ENCODE measurements around the gene ITK. TPM values are rescaled to one million over a fixed set of nuclear protein-coding genes. Genes with fewer than 3 reads are reported as not detected.

Gene ITK
- total RNA-seq (2021; fragmentation: NEBNext Ultra II Directional; extraction: Animal tissue kit (Norgen Biotek cat#: 25700)) (not detected in 2 replicates), polyA plus RNA-seq (2011; rRNA removed) (0.05 TPM in 1 of 2 replicates, not detected in the other), polyA minus RNA-seq (2011; rRNA and poly(A)+ RNA removed) (0.10 TPM in 1 of 2 replicates, not detected in the other)
- 0.03 TPM for polyA plus RNA-seq (2011; cell fraction: cytosol; rRNA removed)
- polyA plus RNA-seq (2011; cell fraction: nucleus; rRNA removed) = not detected
- 0.04 to 0.15 TPM (median 0.07 TPM) in 3 of 4 replicates, not detected in the other for polyA plus RNA-seq (2012, experiment 1 of 2)
- polyA plus RNA-seq (2012, experiment 2 of 2) = not detected
- polyA plus RNA-seq (2013, experiment 1 of 2) = 0.02 TPM
- 0.06 TPM for polyA plus RNA-seq (2013, experiment 2 of 2)
- not detected for polyA minus RNA-seq (2011; cell fraction: cytosol; rRNA and poly(A)+ RNA removed)
- polyA minus RNA-seq (2011; cell fraction: nucleus; rRNA and poly(A)+ RNA removed) = not detected
- long read RNA-seq, experiment 1 = 0 reads
- long read RNA-seq, experiment 2 = 0 reads

- ChIA-PET CTCF (ENCODE audit: partially characterized antibody) (interaction anchor here (1.8 kb wide), 1 partner anchor 31 kb away, joined by 6 read pairs; no protein-coding TSS in a partner anchor), POLR2A (ENCODE audit: partially characterized antibody) (no interaction called here)
- H4K20me1 ChIP-seq (replicated peaks in 1 of 2; ENCODE audit: control insufficient read depth in 1 of 2, insufficient read depth in 2 of 2, low read length in 2 of 2) = no peaks in the 10 kb centered on the region
- TF ChIP-seq GTF2F1 (IDR thresholded peaks at IDR 0.05; ENCODE audit: borderline replicate concordance, low read depth, low read length) (no peak), HDAC2 (IDR thresholded peaks at IDR 0.05; ENCODE audit: borderline replicate concordance in 1 of 2, low read depth in 2 of 2, low read length in 2 of 2) (no peak), YY1 (IDR thresholded peaks at IDR 0.05; ENCODE audit: low read depth, low read length) (no peak), KDM1A (IDR thresholded peaks at IDR 0.05; ENCODE audit: borderline replicate concordance, low read length) (no peak), MAX (IDR thresholded peaks at IDR 0.05) (no peak), PHF8 (conservative IDR thresholded peaks at IDR 0.05; ENCODE audit: low read depth, low read length) (no peak), SIN3A (conservative IDR thresholded peaks at IDR 0.05 in 1 of 2, IDR thresholded peaks at IDR 0.05 in 1 of 2; ENCODE audit: low read depth in 1 of 2, low read length in 2 of 2) (no peak), SIRT6 (IDR thresholded peaks at IDR 0.05; ENCODE audit: low read length) (no peak), EGR1 (IDR thresholded peaks at IDR 0.05; ENCODE audit: borderline replicate concordance, low read depth, low read length) (no peak), POLR2AphosphoS5 (IDR thresholded peaks at IDR 0.05; ENCODE audit: low read depth, low read length) (no peak)
Observed at GRCh38 chr5:157180374-157181264, at the start of gene ITK. ITK (plus strand) TSS chr5:157180840; CDS start chr5:157180978, 138 bp downstream.

More at GRCh38 chr5:157180374-157181264, at the start of gene ITK:
- H2BK15ac ChIP-seq (ENCODE audit: low read length) = no peak within 1 kb of the TSS
- 87% methylated on average over 8 of the region's 8 CpGs; no CpG with 5 or more reads in 1 of the 2 experiments for WGBS, 2 experiments (ENCODE audit: extremely low coverage in 1 of 2, insufficient coverage in 1 of 2, insufficient read length in 1 of 2, insufficient replicate concordance in 2 of 2, low coverage in 1 of 2, low lambda C conversion rate in 2 of 2, missing lambda C conversion rate in 1 of 2)
- no peak within 1 kb of the TSS for H3K4ac ChIP-seq (replicated peaks; ENCODE audit: insufficient read length, low read depth, low read length)
- H3K4me3 ChIP-seq (ENCODE audit: extremely low read depth in 1 of 4, insufficient read depth in 2 of 4, low read depth in 3 of 4, low read length in 4 of 4) = no peak within 1 kb of the TSS
- no peaks in the 10 kb centered on the region for H3K79me2 ChIP-seq (ENCODE audit: control insufficient read depth in 1 of 2, insufficient read depth in 2 of 2, low read length in 2 of 2)
- H3K79me1 ChIP-seq (ENCODE audit: low read depth, low read length) = no peaks in the 10 kb centered on the region
- peaks cover 0 to 2% (median 0%) of the 10 kb centered on the region in 4 experiments; a peak in 1 of 7 replicates for H3K27me3 ChIP-seq (replicated peaks in 1 of 4; ENCODE audit: control insufficient read depth in 3 of 4, extremely low read depth in 1 of 4, insufficient read depth in 3 of 4, low read length in 3 of 4)
- H3K4me1 ChIP-seq (replicated peaks in 1 of 4; ENCODE audit: control insufficient read depth in 3 of 4, insufficient read depth in 4 of 4, low read length in 3 of 4) = no peaks in the 10 kb centered on the region
- no peak within 1 kb of the TSS for H4K5ac ChIP-seq (ENCODE audit: insufficient read length, low read depth, low read length)
- no peak for FAIRE-seq
- no peak within 1 kb of the TSS for H2AK5ac ChIP-seq (ENCODE audit: low read depth, low read length)
- H4K91ac ChIP-seq (replicated peaks; ENCODE audit: insufficient read length, low read length) = no peak within 1 kb of the TSS
- no peaks in the 10 kb centered on the region for H3K23me2 ChIP-seq (ENCODE audit: low read depth, low read length)
- no peaks in the 10 kb centered on the region for H3K9me3 ChIP-seq (ENCODE audit: insufficient read depth in 2 of 2, low read depth in 1 of 2, low read length in 1 of 2)
- no peak within 1 kb of the TSS for H4K8ac ChIP-seq (ENCODE audit: extremely low read depth, insufficient read depth, low read length)
- DNase-seq (ENCODE audit: low read depth in 1 of 2, low spot score in 2 of 2) = no peak
- H3K56ac ChIP-seq (replicated peaks; ENCODE audit: insufficient read length, low read depth, low read length) = no peak within 1 kb of the TSS
- no peak within 1 kb of the TSS for H3K14ac ChIP-seq (ENCODE audit: insufficient read length)
- H2BK12ac ChIP-seq (ENCODE audit: low read depth, low read length) = no peak within 1 kb of the TSS
- no peak within 1 kb of the TSS for H2BK20ac ChIP-seq (ENCODE audit: low read length)
- no peak within 1 kb of the TSS for H3K18ac ChIP-seq (ENCODE audit: extremely low read depth, low read length)
- no peak within 1 kb of the TSS for H2BK120ac ChIP-seq (replicated peaks; ENCODE audit: low read depth, low read length)
- no peak within 1 kb of the TSS for H3K23ac ChIP-seq (ENCODE audit: insufficient read length)
- H3K27ac ChIP-seq (ENCODE audit: low read depth, low read length) = no peak within 1 kb of the TSS
- no peak within 1 kb of the TSS for H3K9ac ChIP-seq (replicated peaks in 1 of 4; ENCODE audit: extremely low read depth in 1 of 4, low read depth in 3 of 4, low read length in 3 of 4)
- H3K4me2 ChIP-seq (ENCODE audit: insufficient read depth in 1 of 2, low read depth in 2 of 2, low read length in 2 of 2) = no peak within 1 kb of the TSS
- no peak within 1 kb of the TSS for H2AFZ ChIP-seq (ENCODE audit: low read length)
- H2BK5ac ChIP-seq (ENCODE audit: low read depth, low read length) = no peak within 1 kb of the TSS
- no peaks in the 10 kb centered on the region for H3K36me3 ChIP-seq (ENCODE audit: control insufficient read depth in 2 of 4, insufficient read depth in 4 of 4, low read length in 3 of 4)

All from H1 (cell line).